Large intestine (tissue), 3 donors: Measurements from ENCODE around the gene TUSC2. TPM values are rescaled to one million over a fixed set of nuclear protein-coding genes. Genes with fewer than 3 reads are reported as not detected.

ENCODE experiments used
- DNase-seq, 2 donors: peaks; one replicate each; pipeline versions ENCODE4 v3.0.0 to v3.0.0-alpha.2; 2013
- H3K27ac ChIP-seq: one replicate; pipeline ENCODE4 v1.5.1; 2013; ENCODE audit warnings: low read length
- H3K27me3 ChIP-seq: 2 replicates; pipeline ENCODE4 v1.6.1; 2013; ENCODE audit warnings: low read length; ENCODE audit not compliant: control insufficient read depth, insufficient read depth
- H3K36me3 ChIP-seq: 2 replicates; pipeline ENCODE4 v1.6.1; 2013; ENCODE audit warnings: low read length; ENCODE audit not compliant: control insufficient read depth, insufficient read depth
- H3K4me1 ChIP-seq: one replicate; pipeline ENCODE4 v1.6.1; 2013; ENCODE audit warnings: low read length; ENCODE audit not compliant: control insufficient read depth, insufficient read depth
- H3K4me3 ChIP-seq: one replicate; pipeline ENCODE4 v1.5.1; 2013; ENCODE audit warnings: low read length
- H3K9me3 ChIP-seq: one replicate; pipeline ENCODE4 v1.6.1; 2013; ENCODE audit warnings: mild to moderate bottlenecking, low read depth, low read length, moderate library complexity; ENCODE audit not compliant: control insufficient read depth
- WGBS: methylation state at CpG from one replicate; pipeline ENCODE4 v1.1.5; 2013; ENCODE audit warnings: low lambda C conversion rate; ENCODE audit not compliant: insufficient coverage; 5-methylcytosine and 5-hydroxymethylcytosine counted together
- polyA plus RNA-seq: library from polyadenylated mRNA; unstranded; fragments of 120-200 nt; gene quantifications from one replicate; pipeline ENCODE4 v1.2.1, GENCODE V29; 2013

The TUSC2 gene
- polyA plus RNA-seq, 1 donor = 28.0 TPM

DNA sequence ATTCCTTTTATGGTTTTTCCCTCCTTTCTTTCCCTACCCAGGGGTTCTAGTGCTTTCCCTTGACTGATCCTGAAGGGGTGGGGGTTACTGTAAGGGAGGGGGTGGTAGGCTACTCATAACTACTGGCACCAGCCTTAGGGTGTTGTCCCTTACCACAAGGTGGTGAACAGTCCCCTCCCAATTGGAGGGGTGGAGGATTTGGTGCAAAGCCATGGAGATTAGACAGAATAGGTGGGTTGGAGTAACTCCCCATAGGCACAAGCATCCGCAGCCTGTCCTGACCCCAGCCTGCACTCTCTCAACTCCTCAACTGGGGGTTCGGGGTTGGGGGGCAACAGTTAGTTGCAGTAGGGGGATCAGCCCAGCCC, 2.9 kb downstream of the TUSC2 start:
- no peak for DNase-seq
- no peak overlapping the region for H3K27ac ChIP-seq
- no peaks in the 10 kb centered on the region for H3K27me3 ChIP-seq
- peaks cover 47% of the 10 kb centered on the region for H3K4me1 ChIP-seq
- H3K9me3 ChIP-seq = no peaks in the 10 kb centered on the region
- WGBS = no CpG with 5 or more reads among the region's 2 CpGs
- no peak overlapping the region for H3K4me3 ChIP-seq
- H3K36me3 ChIP-seq = peaks cover 25% of the 10 kb centered on the region

DNA sequence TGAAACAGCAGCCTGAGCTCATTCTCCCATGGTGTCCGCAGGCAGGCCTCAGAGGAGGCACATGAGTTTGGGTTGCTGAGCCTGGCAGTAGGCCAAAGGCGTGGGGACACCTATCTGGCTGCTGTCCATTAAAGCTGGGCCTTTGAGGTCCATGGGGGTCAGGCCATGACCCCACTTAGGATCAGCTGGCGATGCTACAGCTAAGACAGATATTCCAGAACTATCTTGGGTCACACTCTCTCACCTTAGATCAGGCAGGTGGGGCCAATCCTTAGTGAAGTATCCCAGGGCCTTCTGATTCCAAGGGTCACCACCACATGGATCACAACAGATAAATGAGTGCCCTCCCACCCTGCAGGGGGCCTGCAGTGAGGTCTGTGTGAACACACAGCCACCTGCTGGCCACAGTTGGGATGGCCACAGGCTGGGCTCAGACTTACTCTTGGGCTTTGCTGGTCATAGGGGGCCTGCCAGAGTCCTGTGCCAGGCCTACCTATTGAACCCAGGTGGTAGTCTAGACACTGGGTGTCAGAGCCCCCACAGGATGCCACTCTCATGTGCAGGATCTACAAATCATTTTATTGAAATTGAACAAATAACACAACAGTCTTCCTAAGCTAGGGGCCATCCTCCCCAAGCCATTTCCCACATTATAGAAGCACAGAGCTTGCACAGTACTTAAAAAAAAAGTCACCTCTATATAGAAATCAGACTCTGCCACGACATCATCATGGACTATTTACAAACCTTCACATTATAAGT, 3.5 kb downstream of the TUSC2 start:
- Histone ChIP-seq H3K27me3 (no peaks in the 10 kb centered on the region), H3K27ac (peak overlapping the region; percentile 94), H3K4me1 (peaks cover 52% of the 10 kb centered on the region), H3K4me3 (no peak overlapping the region), H3K36me3 (peaks cover 23% of the 10 kb centered on the region), H3K9me3 (no peaks in the 10 kb centered on the region)
- DNase-seq = peak; percentile 86 to 88
- no CpG with 5 or more reads among the region's 4 CpGs for WGBS

DNA sequence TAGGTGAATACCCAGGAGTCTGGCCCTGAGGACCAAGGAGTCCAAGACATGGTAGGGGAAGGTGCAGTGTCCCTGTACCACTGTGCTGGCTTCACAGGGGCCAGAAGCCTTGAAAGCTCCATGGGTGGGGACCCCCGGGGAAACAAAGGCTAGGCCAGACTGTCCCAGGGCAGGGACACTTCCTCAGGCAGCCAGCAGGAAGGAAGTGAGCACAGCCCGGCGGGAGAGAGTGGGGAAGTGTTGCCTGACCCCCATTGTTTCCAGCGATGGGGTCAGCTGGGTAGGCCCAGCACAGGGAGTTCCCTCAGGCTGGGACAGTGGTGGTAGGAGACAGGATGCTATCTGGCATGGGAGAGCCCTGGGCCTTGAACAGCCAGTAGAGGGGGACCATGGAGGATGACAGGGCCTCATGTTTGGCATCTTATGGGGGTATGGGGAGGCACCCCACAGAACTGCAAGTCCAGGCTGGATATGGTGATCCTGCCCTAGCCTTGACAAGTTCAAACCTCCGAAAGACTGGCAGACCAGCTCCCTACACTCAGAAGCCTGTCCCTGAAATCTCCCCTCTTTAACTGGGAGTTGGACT, 4.3 kb downstream of the TUSC2 start:
- Histone ChIP-seq H3K36me3 (peaks cover 27% of the 10 kb centered on the region), H3K9me3 (no peaks in the 10 kb centered on the region), H3K4me1 (peaks cover 60% of the 10 kb centered on the region), H3K27me3 (no peaks in the 10 kb centered on the region), H3K27ac (peak overlapping the region; percentile 94), H3K4me3 (no peak overlapping the region)
- no CpG with 5 or more reads among the region's 5 CpGs for WGBS
- DNase-seq = no peak

- Histone ChIP-seq H3K4me1 (peaks cover 60% of the 10 kb centered on the region), H3K27me3 (no peaks in the 10 kb centered on the region), H3K36me3 (peaks cover 32% of the 10 kb centered on the region), H3K27ac (peak overlapping the region; percentile 94), H3K4me3 (no peak overlapping the region), H3K9me3 (no peaks in the 10 kb centered on the region)
- WGBS = no CpG with 5 or more reads among the region's 4 CpGs
- DNase-seq = peak in 1 of 2 donors; percentile 34
Measured at GRCh38 chr3:50323092-50323600, 4.9 kb downstream of the TUSC2 start.

DNA sequence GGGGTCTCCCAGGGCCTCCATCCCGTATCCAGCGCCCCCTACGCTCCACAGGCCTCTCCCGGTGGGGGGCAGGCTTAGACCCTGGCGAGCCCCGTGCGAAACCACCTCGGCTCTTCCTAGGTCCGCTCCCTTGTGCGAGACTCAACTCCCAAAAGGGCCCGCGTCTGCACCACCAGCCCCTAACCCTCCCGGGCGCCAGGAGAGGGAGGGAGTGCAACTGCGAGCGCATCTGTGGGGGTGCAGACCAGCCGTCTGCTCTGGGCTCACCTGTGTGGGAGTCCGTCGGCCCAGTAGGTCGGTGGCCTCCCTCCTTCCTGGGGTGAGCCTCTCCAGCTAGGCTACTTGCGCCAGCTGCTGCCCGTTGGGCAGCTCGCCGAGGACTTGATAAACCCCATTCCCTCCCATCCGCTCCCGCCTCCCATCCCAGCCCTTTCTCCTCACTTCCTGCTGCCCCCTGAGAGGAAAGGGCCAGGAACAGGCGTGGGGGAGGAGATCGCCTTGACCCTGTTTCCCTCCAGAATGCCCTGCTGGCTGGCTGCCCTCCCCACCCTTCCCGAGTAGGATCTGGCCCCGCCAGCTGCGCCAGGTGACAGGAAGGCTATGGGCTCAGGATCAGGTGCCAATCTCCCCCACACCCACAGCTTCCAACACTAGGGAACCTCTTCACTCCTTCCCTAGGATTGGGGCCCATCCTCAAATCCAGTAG, 5.5 kb downstream of the TUSC2 start, which contains the start of gene HYAL2:
HYAL2 (minus strand) TSS at position 360 of the 706 bp plus-strand sequence. CDS start 2,256 bp downstream, outside the sequence.
- Histone ChIP-seq H3K27me3 (no peaks in the 10 kb centered on the region), H3K4me3 (peak within 1 kb of the TSS; percentile 71), H3K36me3 (peaks cover 38% of the 10 kb centered on the region), H3K4me1 (peaks cover 66% of the 10 kb centered on the region), H3K27ac (peak within 1 kb of the TSS; percentile 94), H3K9me3 (no peaks in the 10 kb centered on the region)
- peak in 1 of 2 donors; percentile 38 for DNase-seq
- no CpG with 5 or more reads among the region's 31 CpGs for WGBS

DNA sequence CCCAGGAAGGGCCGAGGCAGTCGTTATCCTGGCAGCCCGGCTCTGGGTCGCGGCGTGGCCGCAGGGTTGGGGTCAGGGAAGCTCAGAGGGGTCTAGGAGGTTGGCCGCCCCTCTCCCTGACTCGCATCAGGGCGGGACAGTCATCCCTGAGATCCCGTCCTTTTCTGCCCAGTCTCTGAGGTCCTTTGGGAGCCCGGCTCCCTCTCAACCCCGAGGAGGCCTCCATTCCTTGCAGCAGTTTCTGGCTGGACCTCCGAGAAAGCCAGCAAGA, 6.0 kb downstream of the TUSC2 start:
- Histone ChIP-seq H3K9me3 (no peaks in the 10 kb centered on the region), H3K4me3 (peak overlapping the region; percentile 71), H3K27me3 (no peaks in the 10 kb centered on the region), H3K4me1 (peaks cover 70% of the 10 kb centered on the region), H3K27ac (peak overlapping the region; percentile 94), H3K36me3 (peaks cover 43% of the 10 kb centered on the region)
- WGBS = no CpG with 5 or more reads among the region's 14 CpGs
- no peak for DNase-seq

DNA sequence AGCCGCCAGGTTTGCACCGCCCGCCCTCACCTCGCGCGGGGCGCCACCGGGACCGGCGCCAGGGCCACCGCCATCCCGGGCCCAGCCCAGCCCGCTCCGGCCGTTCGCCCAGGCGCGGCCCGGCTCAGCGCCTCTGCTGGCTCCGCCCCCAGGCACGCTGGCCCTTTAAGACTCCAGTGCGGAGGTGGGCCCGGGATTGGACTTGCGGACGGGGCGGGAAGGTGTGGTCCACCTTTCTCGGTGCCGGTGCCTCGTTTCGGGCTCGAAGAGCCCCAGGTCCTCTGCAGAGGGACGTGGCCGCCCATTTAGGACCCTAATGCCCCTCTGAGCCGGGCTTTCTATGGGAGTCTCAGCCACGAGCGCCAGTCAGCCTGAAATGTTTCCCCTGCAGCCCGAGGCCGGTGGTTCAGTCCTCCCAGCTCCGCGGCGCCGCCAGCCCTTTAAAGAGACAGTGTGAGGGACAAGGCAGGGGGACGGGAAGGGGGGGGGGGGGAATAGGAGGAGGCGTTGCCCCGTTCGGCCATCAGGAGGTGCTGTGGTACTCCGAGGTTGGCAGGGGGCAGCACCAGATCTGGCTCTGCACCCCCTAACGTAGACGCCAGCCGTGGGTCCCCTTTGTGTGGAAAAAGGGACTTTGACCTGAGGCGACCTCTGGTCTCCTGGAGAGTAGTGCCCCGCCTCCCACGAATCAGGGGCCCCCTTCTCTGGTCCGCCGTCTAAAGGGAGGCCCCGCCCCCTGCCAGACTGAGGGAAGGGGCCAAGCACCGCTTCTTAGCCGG, 6.5 kb downstream of the TUSC2 start:
- peak; percentile 87 to 97 for DNase-seq
- peaks cover 46% of the 10 kb centered on the region for H3K36me3 ChIP-seq
- no peaks in the 10 kb centered on the region for H3K9me3 ChIP-seq
- peak overlapping the region; percentile 71 for H3K4me3 ChIP-seq
- no CpG with 5 or more reads among the region's 59 CpGs for WGBS
- no peaks in the 10 kb centered on the region for H3K27me3 ChIP-seq
- peak overlapping the region; percentile 94 for H3K27ac ChIP-seq
- H3K4me1 ChIP-seq = peaks cover 72% of the 10 kb centered on the region

GRCh38 chr3:50320853-50321335, 7.1 kb downstream of the TUSC2 start:
- H3K27ac ChIP-seq = peak overlapping the region; percentile 94
- peaks cover 45% of the 10 kb centered on the region for H3K36me3 ChIP-seq
- no CpG with 5 or more reads among the region's 45 CpGs for WGBS
- no peaks in the 10 kb centered on the region for H3K27me3 ChIP-seq
- DNase-seq = peak; percentile 75 to 93
- no peaks in the 10 kb centered on the region for H3K9me3 ChIP-seq
- peak overlapping the region; percentile 71 for H3K4me3 ChIP-seq
- H3K4me1 ChIP-seq = peaks cover 76% of the 10 kb centered on the region

DNA sequence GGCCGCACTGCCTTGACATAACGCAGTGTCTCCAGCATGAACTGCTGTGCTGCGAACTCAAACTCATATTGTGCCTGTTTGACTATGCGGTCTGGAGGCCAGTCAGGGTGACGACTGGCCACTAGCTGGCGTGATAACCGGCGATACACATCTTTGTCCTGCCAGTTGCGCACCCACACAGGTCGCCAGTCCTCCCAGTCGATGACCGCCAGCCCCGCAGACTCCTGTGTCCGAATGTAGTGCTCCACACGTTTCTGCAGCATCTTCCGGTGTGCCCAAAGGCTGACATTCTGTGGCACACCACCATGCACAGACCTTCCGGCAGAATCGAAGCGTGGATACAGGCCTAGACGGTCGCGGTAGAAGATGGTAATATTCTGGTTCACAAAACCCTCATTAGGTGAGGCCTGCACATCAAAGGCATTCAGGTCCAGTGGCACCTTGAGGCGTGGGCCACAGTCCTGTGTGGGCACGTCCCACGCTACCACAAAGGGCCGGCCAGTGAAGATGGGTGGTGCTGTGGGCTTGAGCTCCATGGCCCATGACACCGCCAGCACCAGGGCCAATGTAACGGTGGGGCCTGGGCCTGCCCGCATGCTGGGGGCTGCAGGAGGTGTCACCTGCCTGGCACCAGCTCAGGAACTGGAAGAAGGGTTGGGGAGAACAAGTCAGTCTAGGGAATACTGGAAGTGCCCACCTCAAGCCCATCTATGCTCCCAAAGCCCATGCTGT, 8.0 kb downstream of the TUSC2 start:
- Histone ChIP-seq H3K36me3 (peaks cover 42% of the 10 kb centered on the region), H3K27me3 (no peaks in the 10 kb centered on the region), H3K9me3 (no peaks in the 10 kb centered on the region), H3K4me3 (peak overlapping the region; percentile 71), H3K4me1 (peaks cover 75% of the 10 kb centered on the region), H3K27ac (peak overlapping the region; percentile 94)
- no CpG with 5 or more reads among the region's 29 CpGs for WGBS
- DNase-seq = no peak
